CD4-positive, CD25-positive, alpha-beta regulatory T cell (primary cell): ENCODE data around the gene CCDC12. TPM values are rescaled to one million over a fixed set of nuclear protein-coding genes. Genes with fewer than 3 reads are reported as not detected.
"Not testable (repeated sequence)": the region's sequence is repeated elsewhere in the genome, so short reads cannot be mapped to it uniquely, and the experiment has no call there.

Source experiments
- ATAC-seq, 2 donors: fragments of 150-1000 bp; cut with Tn5 transposase; one replicate each; pipeline ENCODE4 v1.10.0; 2021; ENCODE audit warnings: low read depth in 2 of 2, moderate number of reproducible peaks in 2 of 2, moderate library complexity in 1 of 2
- DNase-seq, 3 donors: peaks; one replicate each; pipeline versions ENCODE4 v3.0.0 to v3.0.0-alpha.2; 2012 to 2022; ENCODE audit warnings: mixed read lengths in 1 of 3
- H3K27ac ChIP-seq: one replicate; pipeline ENCODE4 v1.7.0; 2013; ENCODE audit warnings: mild to moderate bottlenecking, low read length; ENCODE audit not compliant: insufficient read depth, poor library complexity, severe bottlenecking
- H3K27me3 ChIP-seq: one replicate; pipeline ENCODE4 v1.7.0; 2013; ENCODE audit warnings: low read length; ENCODE audit not compliant: control insufficient read depth, insufficient read depth
- H3K36me3 ChIP-seq: one replicate; pipeline ENCODE4 v1.7.0; 2013; ENCODE audit warnings: mild to moderate bottlenecking, low read length, moderate library complexity; ENCODE audit not compliant: control insufficient read depth, insufficient read depth
- H3K4me1 ChIP-seq: 2 replicates; pipeline ENCODE4 v1.7.0; 2013; ENCODE audit warnings: mild to moderate bottlenecking, low read length; ENCODE audit not compliant: insufficient read depth, control insufficient read depth, poor library complexity, severe bottlenecking
- H3K4me3 ChIP-seq: one replicate; pipeline ENCODE4 v1.7.0; 2013; ENCODE audit warnings: low read depth, mild to moderate bottlenecking, low read length, moderate library complexity
- H3K9me3 ChIP-seq, 2 experiments: 1 replicate in 1 of 2; 2 replicates in 1 of 2; pipeline ENCODE4 v1.7.0; 2013; ENCODE audit warnings: low read length in 2 of 2, mild to moderate bottlenecking in 1 of 2, moderate library complexity in 1 of 2; ENCODE audit not compliant: control insufficient read depth in 2 of 2
- H3K27ac Mint-ChIP-seq, 3 donors: one replicate each; pipeline ENCODE4 v1.8.0; 2020 to 2022; ENCODE audit warnings: mild to moderate bottlenecking in 3 of 3, mixed read lengths in 3 of 3, moderate library complexity in 2 of 3
- H3K27me3 Mint-ChIP-seq: one replicate; pipeline ENCODE4 v1.8.0; 2022; ENCODE audit warnings: mild to moderate bottlenecking, mixed read lengths
- H3K36me3 Mint-ChIP-seq: one replicate; pipeline ENCODE4 v1.8.0; 2020; ENCODE audit warnings: mixed read lengths
- H3K4me1 Mint-ChIP-seq, 4 donors: one replicate each; pipeline ENCODE4 v1.8.0; 2020 to 2022; ENCODE audit warnings: mixed read lengths in 4 of 4, mild to moderate bottlenecking in 1 of 4
- H3K4me3 Mint-ChIP-seq, 4 donors: one replicate each; pipeline ENCODE4 v1.8.0; 2020 to 2022; ENCODE audit warnings: mild to moderate bottlenecking in 4 of 4, mixed read lengths in 4 of 4, moderate library complexity in 3 of 4
- H3K9me3 Mint-ChIP-seq, 7 donors: one replicate each; pipeline ENCODE4 v1.8.0; 2020 to 2022; ENCODE audit warnings: mixed read lengths in 7 of 7, mild to moderate bottlenecking in 3 of 7, moderate library complexity in 2 of 7
- polyA plus RNA-seq, 4 donors: library from polyadenylated mRNA; unstranded; fragments of 300-500 nt; fragmentation: Illumina TruSeq; gene quantifications; one replicate each; pipeline ENCODE4 v1.2.3, GENCODE V29; 2021
- total RNA-seq: library from RNA; stranded (reverse); gene quantifications from one replicate; pipeline ENCODE4 v1.2.3, GENCODE V29; 2022

The CCDC12 gene
- total and polyA plus RNA-seq, 5 donors from 2014 or later, result 71.8 to 116 (median 104) TPM

- Histone ChIP-seq H3K36me3 (peaks cover 41% of the 10 kb centered on the region), H3K27me3 (no peaks in the 10 kb centered on the region), H3K27ac (no peak overlapping the region), H3K9me3 (no peaks in the 10 kb centered on the region), H3K4me3 (no peak overlapping the region), H3K4me1 (no peaks in the 10 kb centered on the region)
- peaks cover 0 to 2% (median 0%) of the 10 kb centered on the region in 7 donors for H3K9me3 Mint-ChIP-seq
- DNase-seq (no peak), ATAC-seq (no peak)
- H3K4me3 Mint-ChIP-seq, result no peak overlapping the region
- H3K27ac Mint-ChIP-seq, result no peak overlapping the region
- peaks cover 31% of the 10 kb centered on the region for H3K36me3 Mint-ChIP-seq
- peaks cover 6 to 18% (median 9%) of the 10 kb centered on the region in 4 donors for H3K4me1 Mint-ChIP-seq
- no peaks in the 10 kb centered on the region for H3K27me3 Mint-ChIP-seq
Observed at GRCh38 chr3:46916278-46916677, 60.3 kb downstream of the CCDC12 start.

- Mint-ChIP-seq H3K27me3 (no peaks in the 10 kb centered on the region), H3K36me3 (peaks cover 31% of the 10 kb centered on the region), H3K4me1 (peaks cover 6 to 18% (median 9%) of the 10 kb centered on the region in 4 donors), H3K9me3 (peaks cover 0 to 2% (median 0%) of the 10 kb centered on the region in 7 donors), H3K27ac (peak overlapping the region in 2 of 3 donors; percentile 15 to 16), H3K4me3 (no peak overlapping the region)
- no peaks in the 10 kb centered on the region for H3K9me3 ChIP-seq
- peaks cover 32% of the 10 kb centered on the region for H3K36me3 ChIP-seq
- no peak for ATAC-seq
- no peaks in the 10 kb centered on the region for H3K27me3 ChIP-seq
- H3K4me3 ChIP-seq, result no peak overlapping the region
- no peak for DNase-seq
- H3K27ac ChIP-seq, result no peak overlapping the region
- no peaks in the 10 kb centered on the region for H3K4me1 ChIP-seq
Observed at GRCh38 chr3:46915297-46915822, 61.2 kb downstream of the CCDC12 start.

GRCh38 chr3:46914849-46915248, 61.7 kb downstream of the CCDC12 start:
- H3K36me3 ChIP-seq, result peaks cover 27% of the 10 kb centered on the region
- H3K27ac Mint-ChIP-seq, result peak overlapping the region in 2 of 3 donors; percentile 15 to 16
- H3K9me3 Mint-ChIP-seq, result peaks cover 0 to 2% (median 0%) of the 10 kb centered on the region in 7 donors
- H3K4me1 Mint-ChIP-seq, result peaks cover 6 to 15% (median 9%) of the 10 kb centered on the region in 4 donors
- H3K27ac ChIP-seq, result no peak overlapping the region
- no peaks in the 10 kb centered on the region for H3K27me3 ChIP-seq
- H3K4me1 ChIP-seq, result no peaks in the 10 kb centered on the region
- H3K4me3 Mint-ChIP-seq, result no peak overlapping the region
- ATAC-seq, result no peak
- H3K4me3 ChIP-seq, result no peak overlapping the region
- H3K36me3 Mint-ChIP-seq, result peaks cover 26% of the 10 kb centered on the region
- no peaks in the 10 kb centered on the region for H3K9me3 ChIP-seq
- no peaks in the 10 kb centered on the region for H3K27me3 Mint-ChIP-seq
- no peak for DNase-seq

- peaks cover 16% of the 10 kb centered on the region for H3K36me3 ChIP-seq
- H3K4me1 ChIP-seq, result peaks cover 8% of the 10 kb centered on the region
- Mint-ChIP-seq H3K36me3 (peaks cover 15% of the 10 kb centered on the region), H3K4me3 (no peak overlapping the region), H3K4me1 (peaks cover 7 to 16% (median 13%) of the 10 kb centered on the region in 4 donors), H3K9me3 (peaks cover 0 to 2% (median 0%) of the 10 kb centered on the region in 7 donors), H3K27me3 (no peaks in the 10 kb centered on the region), H3K27ac (no peak overlapping the region)
- no peak overlapping the region for H3K4me3 ChIP-seq
- DNase-seq, result no peak
- H3K27me3 ChIP-seq, result no peaks in the 10 kb centered on the region
- no peak for ATAC-seq
- H3K9me3 ChIP-seq, result no peaks in the 10 kb centered on the region
- H3K27ac ChIP-seq, result no peak overlapping the region
Observed at GRCh38 chr3:46913644-46914043, 62.9 kb downstream of the CCDC12 start.

- no peak overlapping the region for H3K27ac ChIP-seq
- ATAC-seq (no peak), DNase-seq (no peak)
- no peak overlapping the region for H3K4me3 ChIP-seq
- no peaks in the 10 kb centered on the region for H3K27me3 Mint-ChIP-seq
- H3K27me3 ChIP-seq, result no peaks in the 10 kb centered on the region
- no peak overlapping the region for H3K27ac Mint-ChIP-seq
- peaks cover 8% of the 10 kb centered on the region for H3K4me1 ChIP-seq
- H3K4me1 Mint-ChIP-seq, result peaks cover 7 to 16% (median 13%) of the 10 kb centered on the region in 4 donors
- no peaks in the 10 kb centered on the region for H3K9me3 ChIP-seq
- peaks cover 0 to 2% (median 0%) of the 10 kb centered on the region in 7 donors for H3K9me3 Mint-ChIP-seq
- H3K36me3 Mint-ChIP-seq, result peaks cover 10% of the 10 kb centered on the region
- H3K36me3 ChIP-seq, result peaks cover 9% of the 10 kb centered on the region
- H3K4me3 Mint-ChIP-seq, result no peak overlapping the region
Observed at GRCh38 chr3:46912986-46913385, 63.6 kb downstream of the CCDC12 start.

GRCh38 chr3:46910914-46911313, 65.6 kb downstream of the CCDC12 start:
- not testable (repeated sequence) for H3K27ac ChIP-seq, H3K4me3 ChIP-seq, H3K9me3 Mint-ChIP-seq, H3K36me3 Mint-ChIP-seq, H3K27me3 ChIP-seq, H3K27me3 Mint-ChIP-seq, H3K4me1 ChIP-seq, H3K9me3 ChIP-seq, ATAC-seq, DNase-seq, H3K27ac Mint-ChIP-seq, H3K36me3 ChIP-seq, H3K4me3 Mint-ChIP-seq
- H3K4me1 Mint-ChIP-seq, result peaks cover 7 to 16% (median 11%) of the 10 kb centered on the region in 4 donors

- no peak for ATAC-seq
- Mint-ChIP-seq H3K27ac (no peak overlapping the region), H3K4me3 (no peak overlapping the region), H3K9me3 (peaks cover 0 to 2% (median 0%) of the 10 kb centered on the region in 7 donors), H3K36me3 (no peaks in the 10 kb centered on the region), H3K4me1 (peaks cover 7 to 16% (median 10%) of the 10 kb centered on the region in 4 donors), H3K27me3 (no peaks in the 10 kb centered on the region)
- no peaks in the 10 kb centered on the region for H3K9me3 ChIP-seq
- DNase-seq, result no peak
- H3K27me3 ChIP-seq, result no peaks in the 10 kb centered on the region
- H3K4me3 ChIP-seq, result no peak overlapping the region
- H3K36me3 ChIP-seq, result no peaks in the 10 kb centered on the region
- no peak overlapping the region for H3K27ac ChIP-seq
- peaks cover 8% of the 10 kb centered on the region for H3K4me1 ChIP-seq
Observed at GRCh38 chr3:46910166-46910760, 66.3 kb downstream of the CCDC12 start.
